Omental fat pad (tissue), 4 donors: ENCODE data around the gene FDPS. TPM values are rescaled to one million over a fixed set of nuclear protein-coding genes. Genes with fewer than 3 reads are reported as not detected.
"Not testable (repeated sequence)": the region's sequence is repeated elsewhere in the genome, so short reads cannot be mapped to it uniquely, and the experiment has no call there.

Experiments
- ATAC-seq: fragments of 150-250 bp; one replicate; pipeline ENCODE4 v1.9.1; 2016; ENCODE audit warnings: mild to moderate bottlenecking, moderate library complexity; ENCODE audit not compliant: low FRiP score
- DNase-seq: peaks from one replicate; pipeline ENCODE4 v3.0.0-alpha.2; 2019; ENCODE audit warnings: low spot score
- CTCF ChIP-seq, 3 donors: fragments of 450-650 bp; IDR thresholded peaks; one replicate each; pipeline ENCODE4 v1.5.1; 2016 to 2017; ENCODE audit warnings: antibody characterized with exemption in 3 of 3, mild to moderate bottlenecking in 3 of 3, moderate library complexity in 2 of 3
- total RNA-seq, 4 donors: library from RNA; depleted of rRNA; stranded (reverse); fragments of >200 nt; gene quantifications; one replicate each; pipeline ENCODE4 v1.1.0, GENCODE V29; 2016

The FDPS gene
- total RNA-seq, 4 donors from 2014 or later, result 73.9 to 151 (median 87.7) TPM

GRCh38 chr1:155286544-155286943 lies 22.1 kb upstream of the FDPS start:
- no peak for ATAC-seq
- no peak for TF ChIP-seq CTCF (IDR thresholded peaks at IDR 0.05)
- DNase-seq, result no peak

- ATAC-seq, result no peak
- no peak for TF ChIP-seq CTCF (IDR thresholded peaks at IDR 0.05)
These were observed 20.6 kb upstream of the FDPS start for GRCh38 chr1:155287987-155288543.

GRCh38 chr1:155291006-155291405 lies 17.7 kb upstream of the FDPS start:
- DNase-seq, ATAC-seq: not testable (repeated sequence)

More at GRCh38 chr1:155287987-155288543, 20.6 kb upstream of the FDPS start:
- no peak for DNase-seq

- no peak for ATAC-seq
- no peak for TF ChIP-seq CTCF (IDR thresholded peaks at IDR 0.05)
- DNase-seq, result no peak
These were observed 15.4 kb upstream of the FDPS start for GRCh38 chr1:155293086-155293749.

- DNase-seq (no peak), ATAC-seq (peak; percentile 28)
- no peak for TF ChIP-seq CTCF (IDR thresholded peaks at IDR 0.05)
These were observed 14.0 kb upstream of the FDPS start for GRCh38 chr1:155294520-155295182.

- TF ChIP-seq CTCF (IDR thresholded peaks at IDR 0.05), result no peak
- ATAC-seq (peak; percentile 38), DNase-seq (no peak)
These were observed 13.3 kb upstream of the FDPS start for GRCh38 chr1:155295183-155295941.

- TF ChIP-seq CTCF (IDR thresholded peaks at IDR 0.05), result no peak
- DNase-seq, result no peak
- ATAC-seq, result no peak
These were observed 12.8 kb upstream of the FDPS start for GRCh38 chr1:155295942-155296267.
